ENCODE measurements around the gene ASTN2. TPM values are rescaled to one million over a fixed set of nuclear protein-coding genes. Genes with fewer than 3 reads are reported as not detected.

Gene ASTN2
- total RNA-seq, 1 donor from 2014 or later: 4.2 TPM

DNA sequence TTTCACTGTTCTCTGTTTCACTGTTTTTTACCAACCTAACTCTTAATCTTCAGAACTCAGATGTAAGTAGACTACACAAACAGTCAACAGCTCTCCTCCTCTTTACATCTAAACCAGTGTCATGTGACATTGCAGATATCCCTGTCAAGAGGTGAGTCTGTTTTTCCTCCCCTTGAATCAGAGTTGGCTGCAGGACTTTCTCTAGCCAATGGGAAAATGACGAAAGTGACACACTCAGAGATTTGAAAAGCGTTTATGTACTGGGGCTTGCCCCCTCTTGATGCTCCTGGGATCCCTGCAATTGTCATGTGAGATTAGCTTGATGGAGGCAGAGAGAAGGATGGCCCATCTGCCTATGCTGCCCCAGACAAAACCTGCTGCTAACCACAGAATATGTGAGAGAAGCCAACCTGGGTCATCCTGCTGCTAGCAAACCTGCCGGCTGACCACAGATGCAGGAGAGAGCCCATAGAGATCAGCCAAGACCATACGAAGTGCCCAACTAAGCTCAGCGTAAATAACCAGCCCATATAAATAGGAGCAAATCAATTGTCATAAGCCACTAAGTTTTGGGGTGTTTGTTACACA is 111.1 kb downstream of the ASTN2 start:
- intact Hi-C loops (cut with micrococcal nuclease): no loop called here

DNA sequence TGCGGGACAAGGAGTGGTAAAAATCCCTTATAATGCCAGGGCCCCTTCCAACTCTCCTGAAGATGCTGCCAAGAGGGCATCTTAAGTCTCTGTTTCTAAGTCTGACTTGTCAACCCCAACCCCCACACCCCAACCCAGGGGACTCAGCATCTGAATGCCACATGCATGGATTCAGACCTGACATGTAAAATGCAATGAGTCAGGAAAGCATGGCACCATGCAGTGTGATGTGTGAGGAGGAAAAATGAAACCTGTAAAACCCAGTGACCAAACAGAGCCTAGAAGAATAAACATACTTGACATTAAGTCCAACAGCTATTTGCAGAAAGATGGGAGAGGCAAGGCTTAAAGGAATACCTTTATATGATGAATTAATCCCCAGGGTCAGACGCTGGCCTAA is 112.4 kb downstream of the ASTN2 start:
- intact Hi-C loops (cut with micrococcal nuclease): no loop called here

DNA sequence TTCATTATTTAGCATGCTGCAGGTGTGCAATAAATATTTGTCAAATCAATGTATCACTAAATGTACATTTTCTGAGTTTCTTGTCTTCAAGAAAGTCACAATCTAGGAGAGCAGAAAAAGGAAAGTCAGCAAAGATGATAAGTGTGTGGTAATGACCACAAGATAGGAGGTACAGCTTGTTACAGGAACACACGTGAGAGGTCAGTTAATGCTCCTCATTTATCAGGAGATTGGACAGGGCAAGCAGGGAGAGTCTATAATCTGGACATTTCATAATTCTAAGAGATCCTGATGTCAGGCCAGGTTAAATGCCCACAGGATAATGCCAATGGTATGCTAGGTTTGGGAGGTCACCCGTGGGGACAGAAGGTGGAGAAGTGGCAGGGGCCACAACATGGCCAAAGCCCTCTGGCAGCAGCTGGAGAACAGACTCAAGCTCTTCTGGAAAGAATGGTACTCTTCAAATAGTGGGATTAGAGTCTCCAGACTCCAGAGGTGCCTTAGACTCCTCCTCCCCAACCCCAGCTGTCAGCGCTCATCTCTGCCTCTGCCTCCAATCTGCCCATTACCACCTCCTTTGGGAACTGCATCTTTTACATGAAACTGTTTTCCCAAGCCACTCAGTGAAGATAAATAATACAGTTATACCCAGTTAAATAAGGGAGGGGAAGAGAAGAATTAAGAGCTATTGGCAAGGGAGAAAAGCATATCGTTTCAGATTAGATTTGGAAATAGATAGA is 114.3 kb downstream of the ASTN2 start:
- intact Hi-C loops (cut with micrococcal nuclease): no loop called here

DNA sequence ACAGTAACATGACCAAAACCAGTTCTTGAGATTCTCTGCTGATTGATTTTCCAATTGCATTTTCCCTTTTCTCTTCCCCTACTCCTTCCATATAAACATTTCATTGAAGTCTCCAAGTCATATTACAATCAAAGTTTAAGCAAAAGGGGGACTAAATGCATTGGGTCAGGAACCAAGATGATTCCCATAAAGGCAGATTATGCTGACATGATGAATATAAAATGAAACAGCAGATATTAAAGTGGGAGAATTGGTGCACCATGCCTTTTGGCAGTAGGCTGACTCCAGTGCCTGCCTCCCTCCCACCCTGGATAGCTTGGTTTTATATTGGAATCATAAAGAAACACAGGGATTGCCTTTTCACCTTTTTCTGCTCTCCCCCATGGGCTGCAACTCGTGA is 118.4 kb downstream of the ASTN2 start:
- intact Hi-C loops (cut with micrococcal nuclease): no loop called here

DNA sequence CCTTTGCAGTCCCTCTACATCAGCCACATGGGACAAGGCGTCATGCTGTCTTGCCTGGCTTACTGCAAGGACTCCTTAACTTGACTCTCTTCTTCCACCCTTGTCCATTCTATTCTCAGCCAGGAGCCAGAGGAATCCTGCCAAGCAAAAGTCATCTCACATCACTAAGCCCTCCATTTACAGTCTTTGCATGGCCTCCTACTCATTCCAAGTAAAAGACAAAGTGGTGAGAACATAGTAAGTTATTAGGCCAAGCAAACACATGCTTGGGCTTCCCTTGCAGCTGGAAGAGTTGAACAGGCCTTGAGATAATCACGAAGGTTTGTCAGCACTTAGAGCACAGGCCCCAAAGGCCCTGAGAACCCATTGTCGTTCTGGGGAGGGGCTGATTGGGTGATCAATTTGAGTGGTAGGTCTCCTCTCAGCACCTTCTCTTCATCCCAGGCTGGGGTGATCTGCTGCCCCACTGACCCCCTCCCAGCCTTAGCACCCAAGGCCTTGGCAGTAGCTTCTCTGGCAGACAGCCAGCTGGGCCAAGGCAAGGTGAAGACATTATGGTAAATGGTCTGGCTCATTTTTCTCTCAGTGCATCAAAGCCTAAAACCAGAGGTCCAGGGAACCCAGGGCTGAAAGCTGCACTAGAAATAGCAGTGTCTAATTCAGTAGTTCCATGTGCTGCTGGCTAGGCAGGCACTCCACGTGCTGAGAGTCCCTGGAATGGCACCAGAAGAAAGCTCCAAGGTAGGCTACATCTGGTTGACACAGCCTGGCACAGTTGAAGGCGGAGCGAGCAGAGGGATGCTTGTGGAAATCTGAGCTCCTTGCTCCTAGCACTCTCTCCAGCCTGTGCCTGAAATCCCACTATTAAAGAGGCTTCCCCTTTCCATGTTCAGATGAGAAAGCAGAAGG is 121.4 kb downstream of the ASTN2 start:
- intact Hi-C loops (cut with micrococcal nuclease): no loop called here

DNA sequence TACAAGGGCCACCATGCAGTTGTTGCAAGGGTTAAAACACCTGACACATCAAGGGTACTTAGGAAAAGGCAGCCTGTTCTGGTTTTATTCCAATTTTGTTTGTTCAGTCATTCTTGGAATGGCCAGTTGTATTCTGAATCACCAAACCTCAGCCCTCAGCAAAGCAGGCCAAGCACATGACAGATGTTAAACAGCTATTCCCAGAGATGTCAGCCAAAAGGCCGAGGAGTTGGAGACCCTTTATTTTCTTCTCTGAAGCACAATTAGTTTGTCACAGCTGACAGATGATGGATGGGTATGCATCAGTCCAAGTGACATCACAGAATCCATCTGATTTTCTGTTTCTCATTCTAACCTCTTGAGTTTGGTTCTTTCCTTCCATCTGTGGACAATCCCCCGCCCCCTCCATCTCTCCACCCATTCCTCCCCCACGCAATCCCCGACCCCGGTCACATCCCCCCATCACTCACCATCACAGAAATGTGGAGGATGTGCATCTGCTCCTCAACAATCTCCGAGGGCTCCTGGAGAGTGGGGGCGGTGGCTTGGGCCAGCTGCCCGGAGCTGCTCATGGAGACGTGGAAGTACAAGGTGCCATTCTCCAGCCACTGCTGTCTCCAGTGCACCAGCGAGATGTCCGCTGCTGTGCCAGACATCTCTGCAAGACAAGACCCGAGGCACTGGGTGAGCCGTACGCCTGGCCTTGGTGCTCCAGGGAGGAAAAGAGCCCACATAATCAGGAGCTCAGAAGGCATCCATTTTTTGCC is 123.8 kb downstream of the ASTN2 start:
- intact Hi-C loops (cut with micrococcal nuclease): no loop called here

DNA sequence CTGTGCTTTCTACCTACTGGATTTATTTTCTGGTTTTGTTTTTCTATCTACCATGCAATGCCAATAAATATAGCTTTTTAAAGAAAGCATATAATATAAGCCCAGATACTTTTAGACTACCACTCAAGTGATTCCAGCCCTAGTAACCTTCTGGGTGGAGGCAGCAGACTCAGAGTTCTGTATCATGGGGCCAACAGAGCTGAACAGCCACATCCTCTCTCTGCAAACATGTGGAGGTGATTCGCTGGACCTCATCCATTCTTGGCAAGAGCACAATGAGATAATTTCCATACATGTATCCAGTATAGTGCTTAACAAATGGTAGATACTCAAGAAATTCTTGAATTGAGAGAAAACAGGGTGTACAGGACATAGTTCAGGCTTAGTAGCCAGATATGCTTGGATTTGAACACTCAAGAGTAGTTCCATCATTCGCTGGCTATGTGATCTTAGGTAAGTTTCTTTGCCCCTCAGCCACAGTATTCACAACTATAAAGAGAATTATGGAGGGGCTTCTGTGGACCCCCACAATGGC is 124.5 kb downstream of the ASTN2 start:
- intact Hi-C loops (cut with micrococcal nuclease): no loop called here

DNA sequence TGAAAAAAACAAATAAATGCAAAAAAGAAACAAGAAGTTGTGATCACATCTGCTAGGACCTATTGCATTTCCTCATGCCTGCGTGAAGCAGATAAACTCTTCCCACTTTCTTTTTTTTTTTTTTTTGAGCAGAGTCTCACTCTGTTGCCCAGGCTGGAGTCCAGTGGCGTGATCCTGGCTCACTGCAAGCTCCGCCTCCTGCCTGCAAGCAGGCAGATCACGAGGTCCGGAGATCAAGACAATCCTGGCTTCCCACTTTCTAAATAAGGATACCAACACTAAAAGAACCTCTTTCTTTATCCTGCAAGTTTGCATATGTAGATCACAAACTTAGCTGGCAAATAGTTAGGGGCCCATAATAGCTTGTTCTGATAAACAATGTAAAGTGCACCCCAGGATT is 128.6 kb downstream of the ASTN2 start:
- intact Hi-C loops (cut with micrococcal nuclease): no loop called here

DNA sequence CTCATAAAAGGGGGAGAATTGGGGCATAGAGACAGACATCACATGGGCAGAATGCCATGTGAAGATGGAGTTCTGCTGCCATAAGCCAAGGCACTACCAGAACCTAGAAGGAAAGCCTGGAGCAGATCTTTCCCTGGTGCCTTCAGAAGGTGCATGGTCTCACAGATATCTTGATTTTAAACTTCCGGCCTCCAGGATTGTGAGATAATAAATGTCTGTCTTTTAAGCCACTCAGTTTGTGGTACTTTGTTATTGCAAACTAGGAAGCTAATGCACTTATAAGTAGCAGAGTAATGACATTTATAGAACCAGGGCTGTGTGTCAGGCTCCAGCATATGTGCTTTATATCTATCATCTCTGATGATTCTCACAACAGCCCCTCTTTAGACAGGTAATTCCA is 130.4 kb downstream of the ASTN2 start:
- intact Hi-C loops (cut with micrococcal nuclease): no loop called here

DNA sequence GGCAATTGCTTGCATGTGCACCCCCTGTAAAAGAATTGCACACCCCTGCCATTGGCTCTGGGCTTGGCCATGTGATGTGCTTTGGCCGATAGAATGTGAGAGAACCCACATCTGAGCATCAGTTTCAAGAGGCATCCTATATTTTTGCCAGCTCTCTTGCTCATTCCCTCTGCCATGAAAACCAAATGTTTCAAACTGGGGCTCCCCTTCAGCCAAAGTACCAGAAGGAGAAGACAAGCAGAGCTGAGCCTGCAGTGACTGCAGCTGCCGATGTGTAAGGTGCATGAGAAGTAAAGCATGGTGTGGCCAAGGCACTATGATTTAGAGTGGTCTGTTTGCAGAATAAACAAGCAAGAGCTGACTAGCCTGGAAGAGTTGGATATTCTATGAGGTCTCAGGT is 132.3 kb downstream of the ASTN2 start:
- intact Hi-C loops (cut with micrococcal nuclease): no loop called here

DNA sequence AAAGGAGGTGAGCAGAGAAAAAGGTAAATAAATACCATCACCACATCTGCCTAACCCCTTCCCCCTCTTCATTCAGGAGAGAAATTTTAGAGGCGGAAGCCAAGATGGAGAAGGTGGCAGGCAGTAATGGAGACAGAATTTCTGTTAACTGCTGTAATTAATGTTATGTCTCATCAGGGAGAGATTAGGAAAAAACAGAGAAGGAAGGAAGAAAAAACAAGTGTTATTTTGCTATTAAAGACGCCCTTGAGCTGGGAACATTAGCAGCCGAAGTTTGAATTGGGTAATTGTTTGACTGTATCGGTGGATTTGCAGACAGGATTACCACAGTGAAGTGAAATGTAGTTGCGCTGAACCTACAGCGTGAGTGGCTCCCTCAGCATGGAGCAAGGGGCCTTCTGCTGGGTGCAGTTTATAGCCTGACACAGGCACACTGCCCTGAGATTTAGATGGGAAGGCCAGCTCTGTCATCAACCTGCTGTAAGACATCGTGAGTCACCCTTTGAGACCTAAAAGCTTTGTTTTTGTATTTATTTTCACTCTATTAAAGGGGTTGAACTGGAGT is 136.3 kb downstream of the ASTN2 start:
- intact Hi-C loops (cut with micrococcal nuclease): no loop called here

DNA sequence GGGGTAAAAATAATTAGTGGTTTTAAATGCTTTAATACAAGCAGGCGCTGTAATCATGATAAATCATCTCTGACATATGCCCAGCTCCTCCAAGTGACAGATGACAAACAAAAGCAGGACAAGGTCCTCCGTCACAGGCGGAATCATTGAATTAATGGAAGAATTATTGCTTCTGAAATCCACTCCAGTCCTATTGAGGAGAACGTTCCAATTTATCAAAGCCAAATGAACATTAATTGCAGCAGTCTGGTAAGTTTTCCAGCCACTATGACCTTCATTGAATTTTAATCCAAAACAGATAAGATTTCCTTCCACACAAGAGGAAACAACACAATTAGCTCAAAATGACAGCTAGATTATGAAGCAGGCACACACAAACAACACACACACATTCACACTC is 136.8 kb downstream of the ASTN2 start:
- intact Hi-C loops (cut with micrococcal nuclease): no loop called here

DNA sequence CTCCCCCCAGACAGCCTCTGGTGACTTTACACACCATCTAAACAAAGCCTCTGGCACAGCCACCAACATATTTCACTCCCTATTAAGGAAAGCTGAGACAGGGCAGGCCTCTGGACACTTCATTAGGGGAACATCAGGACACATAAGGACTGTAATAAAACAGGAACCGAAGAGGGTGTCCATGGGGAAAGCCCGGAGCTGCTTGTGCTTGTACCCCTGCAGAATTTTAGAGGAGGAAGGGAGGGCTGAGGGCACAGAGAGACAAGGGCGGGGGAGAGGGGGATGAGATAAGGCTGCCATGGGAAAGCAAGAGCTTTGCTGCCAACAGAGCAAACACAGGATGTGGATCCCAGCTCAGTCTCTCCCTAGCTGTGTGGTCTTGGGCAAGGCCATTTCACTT is 138.4 kb downstream of the ASTN2 start:
- intact Hi-C loops (cut with micrococcal nuclease): no loop called here

DNA sequence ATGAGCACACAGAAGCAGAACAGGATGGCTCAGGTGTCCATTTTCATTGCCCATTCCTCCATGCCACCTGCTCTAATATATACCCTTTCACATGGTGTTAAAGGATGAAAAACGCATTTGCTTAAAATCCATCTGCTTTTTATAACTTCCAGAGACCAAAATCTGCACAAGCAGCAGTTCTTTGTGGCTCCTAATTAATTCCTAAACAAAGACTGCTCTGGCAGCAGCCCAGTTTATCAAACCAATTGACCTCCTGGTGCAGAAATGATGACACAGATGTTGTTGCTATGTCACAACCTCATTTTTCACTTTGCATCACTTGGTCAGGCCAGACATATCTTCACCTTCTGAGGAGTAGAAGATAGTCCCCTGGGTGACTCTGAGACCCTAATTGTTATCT is 141.2 kb downstream of the ASTN2 start:
- intact Hi-C loops (cut with micrococcal nuclease): no loop called here

DNA sequence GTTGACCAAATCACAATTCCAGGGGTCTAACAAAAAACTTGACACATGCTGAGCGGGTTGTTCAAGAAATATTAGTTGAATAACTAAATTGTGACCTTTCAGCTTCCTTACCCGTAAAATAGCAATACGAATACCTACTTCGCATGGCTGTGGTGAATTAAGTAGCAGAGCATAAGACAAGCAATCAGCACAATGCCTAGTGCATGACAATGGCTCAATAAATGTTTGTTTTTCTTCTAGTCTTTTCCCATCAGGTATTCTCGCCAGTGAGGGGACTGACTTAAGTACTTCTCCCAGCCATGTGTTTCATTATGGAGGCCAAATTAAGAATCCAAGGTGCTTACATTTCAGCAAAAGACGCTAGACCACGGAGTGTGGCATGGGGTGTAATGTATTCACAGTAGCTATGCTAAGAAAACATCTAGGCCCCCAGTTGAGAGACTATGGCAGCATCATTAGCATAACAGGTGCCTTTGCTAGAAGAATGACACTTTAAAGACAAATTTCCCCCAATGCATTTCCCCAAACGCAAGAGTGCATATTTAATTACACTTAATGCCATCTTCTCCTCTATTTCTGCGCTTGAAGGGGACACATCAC is 145.9 kb downstream of the ASTN2 start:
- intact Hi-C loops (cut with micrococcal nuclease): no loop called here

DNA sequence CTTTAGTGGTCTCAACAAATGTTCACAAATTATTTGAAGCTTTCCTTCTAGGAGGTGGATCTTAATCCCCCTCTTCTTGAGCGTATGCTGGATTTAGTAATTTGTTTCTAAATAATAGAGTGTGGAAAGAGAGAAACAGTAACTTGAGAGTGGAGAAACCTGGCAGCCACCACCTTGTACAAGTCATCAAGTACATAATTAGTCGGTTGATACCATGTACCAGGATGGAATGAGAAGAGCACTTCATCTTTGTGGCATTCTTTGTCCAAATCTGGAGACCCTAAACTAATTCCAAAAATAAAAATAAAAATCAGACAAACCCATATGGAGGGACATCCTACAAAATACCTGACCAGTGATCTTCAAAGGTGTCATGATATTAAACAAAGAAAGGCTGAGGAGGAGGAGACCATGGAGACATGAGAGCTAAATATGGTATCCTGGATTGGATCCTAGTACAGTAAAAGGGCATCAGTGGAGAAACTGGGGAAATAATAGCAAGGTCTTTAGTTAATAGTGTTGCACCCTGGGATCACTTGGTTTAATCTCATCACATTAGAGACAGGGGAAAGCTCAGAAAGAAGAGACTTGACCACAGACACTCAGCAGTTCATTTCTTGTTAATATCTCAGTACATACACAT is 147.9 kb downstream of the ASTN2 start:
- intact Hi-C loops (cut with micrococcal nuclease): no loop called here

DNA sequence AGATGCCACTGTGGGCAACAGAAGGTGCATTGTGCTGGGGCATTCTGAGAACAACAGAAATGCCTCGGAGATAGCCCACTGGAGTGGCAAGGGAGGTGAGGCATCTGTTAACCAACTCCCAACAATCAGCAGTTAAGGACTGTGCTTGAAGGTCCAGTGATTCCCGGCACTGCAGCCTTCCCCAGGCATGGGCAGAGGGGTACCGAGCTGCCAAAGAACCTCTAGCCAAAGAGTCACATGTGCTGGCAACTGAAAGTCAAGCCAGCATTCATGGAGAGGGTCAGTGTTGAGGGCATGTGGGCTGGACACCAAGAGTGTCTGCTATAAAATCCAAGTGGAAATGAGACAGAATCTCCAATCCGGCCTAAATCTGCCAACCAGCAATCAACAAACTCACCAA is 149.6 kb downstream of the ASTN2 start:
- intact Hi-C loops (cut with micrococcal nuclease): no loop called here

DNA sequence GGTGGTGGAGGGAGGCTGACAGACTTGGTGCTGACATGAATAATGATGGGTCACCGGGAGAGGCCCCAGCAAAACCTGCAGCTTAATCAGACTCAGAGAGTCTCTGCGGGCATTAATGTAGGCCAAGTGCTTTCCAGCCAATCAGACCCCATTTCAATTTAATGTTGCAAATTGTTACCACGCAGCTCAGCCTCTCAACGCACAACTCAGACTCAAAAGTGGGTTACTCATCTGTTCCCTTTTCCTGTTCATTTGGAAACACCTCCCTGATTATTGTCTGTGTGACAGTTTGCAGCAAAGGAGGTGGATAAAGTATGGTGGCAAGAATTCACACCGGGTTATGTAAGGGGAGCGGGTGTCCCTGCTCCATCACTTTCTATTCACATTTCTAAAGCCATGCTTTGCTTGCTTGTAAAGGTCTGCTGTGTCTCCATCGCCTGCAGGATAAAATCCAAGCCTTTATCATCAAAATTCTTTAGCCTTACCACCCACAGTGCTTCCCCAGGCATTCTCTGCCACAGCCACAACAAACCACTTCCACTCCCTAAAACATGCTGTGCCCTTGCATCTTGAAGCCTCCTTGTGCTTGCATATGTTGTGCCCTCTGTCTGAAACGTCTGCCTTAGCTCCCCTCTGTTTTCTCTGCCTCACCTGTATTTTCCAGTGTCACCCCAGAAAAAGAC is 156.5 kb downstream of the ASTN2 start:
- intact Hi-C loops (cut with micrococcal nuclease): no loop called here

DNA sequence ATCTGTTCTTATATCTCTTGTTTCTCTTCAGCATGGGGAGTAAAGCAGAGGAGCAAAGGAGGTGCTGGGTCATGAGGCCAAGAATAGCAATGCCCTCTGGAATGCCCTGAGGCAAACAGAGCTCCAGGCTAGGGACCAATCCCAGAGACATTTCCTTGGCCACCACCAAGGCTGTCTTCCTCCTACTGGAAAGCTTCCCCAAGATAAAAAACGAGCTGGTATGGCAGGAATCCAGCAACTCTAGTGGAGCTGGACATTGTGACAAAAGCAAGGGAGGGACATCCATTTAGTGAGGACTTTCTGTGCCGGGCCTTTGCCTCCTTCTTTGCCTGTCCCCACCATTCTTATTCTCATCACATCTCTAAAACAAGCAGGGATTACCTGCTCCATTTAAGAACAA is 161.6 kb downstream of the ASTN2 start:
- intact Hi-C loops (cut with micrococcal nuclease): no loop called here
